Testis (tissue), 3 donors: ENCODE results near the gene IRGQ. TPM values are rescaled to one million over a fixed set of nuclear protein-coding genes. Genes with fewer than 3 reads are reported as not detected.
"Not testable (repeated sequence)": the region's sequence is repeated elsewhere in the genome, so short reads cannot be mapped to it uniquely, and the experiment has no call there.

ENCODE experiments used
- DNase-seq: peaks from one replicate; pipeline ENCODE4 v3.0.0-alpha.2; 2019
- H3K27ac ChIP-seq, 2 donors: fragments of 200-600 bp; sonication (generic); one replicate each; pipeline ENCODE4 v1.5.1; 2019
- H3K27me3 ChIP-seq: fragments of 200-600 bp; sonication (generic); one replicate; pipeline ENCODE4 v1.5.1; 2019
- H3K36me3 ChIP-seq: fragments of 200-600 bp; sonication (generic); one replicate; pipeline ENCODE4 v1.5.1; 2017; ENCODE audit warnings: low read depth; ENCODE audit errors: missing control alignments
- H3K4me1 ChIP-seq: fragments of 200-600 bp; sonication (generic); one replicate; pipeline ENCODE4 v1.5.1; 2019
- H3K4me3 ChIP-seq, 2 donors: fragments of 200-600 bp; sonication (generic); one replicate each; pipeline ENCODE4 v1.5.1; 2017 to 2019
- H3K9me3 ChIP-seq: fragments of 200-600 bp; sonication (generic); one replicate; pipeline ENCODE4 v1.5.1; 2017
- CTCF ChIP-seq, 3 experiments: fragments of 450-650 bp in 2 of 3; fragments of 200-600 bp in 1 of 3; sonication (generic) in 1 of 3; IDR thresholded peaks; one replicate each; pipeline ENCODE4 v1.5.1; 2016 to 2019; ENCODE audit warnings: antibody characterized with exemption in 3 of 3, mild to moderate bottlenecking in 2 of 3, moderate library complexity in 1 of 3
- POLR2A ChIP-seq: fragments of 450-650 bp; IDR thresholded peaks from one replicate; pipeline ENCODE4 v1.6.1; 2017; ENCODE audit warnings: antibody characterized with exemption, mild to moderate bottlenecking, moderate library complexity
- WGBS, 2 donors: methylation state at CpG; one replicate each; pipeline ENCODE4 v1.1.5; 2018; 5-methylcytosine and 5-hydroxymethylcytosine counted together
- intact Hi-C: fragments of 100-400 bp; cut with DNase I; formaldehyde crosslinking; loops from one replicate; pipeline ENCODE4 v1.15.1; 2023; ENCODE audit warnings: low total_unique reads
- polyA plus RNA-seq: library from polyadenylated mRNA; stranded (reverse); fragments of 350-450 nt; fragmentation: Illumina TruSeq; extraction: RNeasy Lipid Tissue Mini Kit (QIAGEN cat#74804); gene quantifications from one replicate; pipeline ENCODE4 v1.2.3, GENCODE V29; 2014; ENCODE audit warnings: low read depth, low replicate concordance; ENCODE audit not compliant: insufficient read depth
- total RNA-seq, 2 donors: library from RNA; depleted of rRNA; stranded (reverse); fragments of >200 nt; gene quantifications; one replicate each; pipeline ENCODE4 v1.2.3, GENCODE V29; 2016

The IRGQ gene
- total and polyA plus RNA-seq, 3 donors from 2014 or later = 6.0 to 29.0 (median 26.4) TPM

- no peak for TF ChIP-seq POLR2A
- no peak for TF ChIP-seq CTCF (IDR thresholded peaks at IDR 0.05)
- Histone ChIP-seq H3K4me3 (no peak overlapping the region), H3K36me3 (no peaks in the 10 kb centered on the region), H3K27me3 (no peaks in the 10 kb centered on the region), H3K27ac (no peak overlapping the region), H3K9me3 (no peaks in the 10 kb centered on the region), H3K4me1 (peaks cover 8% of the 10 kb centered on the region)
- DNase-seq = no peak
- intact Hi-C loops = no loop called here
- WGBS, 2 donors = 56 to 88% methylated on average over 7 to 14 of the region's 14 CpGs
These were observed 40.3 kb upstream of the IRGQ start for GRCh38 chr19:43636121-43636683.

DNA sequence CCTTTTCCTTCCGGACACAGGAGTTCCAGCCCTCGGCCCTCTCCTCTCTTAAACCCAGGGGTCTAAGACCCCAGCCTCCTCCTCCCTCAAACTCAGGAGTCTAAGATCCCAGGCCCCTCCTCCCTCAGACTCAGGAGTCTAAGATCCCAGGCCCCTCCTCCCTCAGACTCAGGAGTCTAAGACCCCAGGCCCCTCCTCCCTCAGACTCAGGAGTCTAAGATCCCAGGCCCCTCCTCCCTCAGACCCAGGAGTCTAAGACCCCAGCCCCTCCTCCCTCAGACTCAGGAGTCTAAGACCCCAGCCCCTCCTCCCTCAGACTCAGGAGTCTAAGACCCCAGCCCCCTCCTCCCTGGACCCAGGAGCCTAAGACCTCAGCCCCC is 39.6 kb upstream of the IRGQ start:
- H3K4me1 ChIP-seq, H3K27me3 ChIP-seq, H3K9me3 ChIP-seq, DNase-seq, intact Hi-C loops, H3K36me3 ChIP-seq, H3K27ac ChIP-seq: not testable (repeated sequence)
- 9 to 35% methylated on average over 2 of the region's 2 CpGs for WGBS, 2 donors
- H3K4me3 ChIP-seq = peak overlapping the region in 1 of 2 donors; percentile 36

DNA sequence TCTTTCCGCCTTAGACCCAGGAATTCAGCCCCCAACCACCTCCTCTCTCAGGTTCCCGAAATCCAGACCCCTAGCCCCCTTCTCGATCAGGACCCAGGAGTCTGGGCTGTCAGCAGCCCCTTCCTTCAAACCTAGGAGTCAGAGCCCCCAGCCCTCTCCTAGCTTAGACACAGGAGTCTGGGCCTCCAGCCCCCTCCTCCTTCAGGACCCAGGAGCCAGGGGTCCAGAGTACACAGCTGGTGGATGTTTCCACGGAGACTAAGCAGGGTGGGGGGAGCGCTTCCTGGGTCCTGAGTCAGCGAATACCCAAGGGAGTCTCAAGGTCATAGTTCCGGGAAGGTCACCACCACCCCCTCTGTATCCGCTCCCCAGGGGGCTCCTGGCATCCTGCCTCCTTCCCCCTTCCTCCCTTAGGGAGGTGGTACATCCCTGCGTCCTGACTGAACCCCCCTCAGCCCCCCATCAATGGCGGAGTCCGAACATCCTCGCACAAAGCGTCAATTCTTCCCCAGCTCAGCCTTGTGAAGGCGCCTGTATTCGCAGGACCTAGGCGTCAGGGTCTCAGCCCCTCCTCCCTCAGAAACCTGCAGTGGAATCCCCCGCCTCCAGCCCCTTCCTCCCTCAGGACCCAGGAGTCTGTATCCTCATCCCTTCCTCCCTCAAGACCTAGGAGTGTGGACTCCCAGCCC is 39.1 kb upstream of the IRGQ start:
- TF ChIP-seq POLR2A = no peak
- TF ChIP-seq CTCF (IDR thresholded peaks at IDR 0.05) = no peak
- peak overlapping the region in 1 of 2 donors; percentile 36 for H3K4me3 ChIP-seq
- no peaks in the 10 kb centered on the region for H3K27me3 ChIP-seq
- H3K4me1 ChIP-seq = peaks cover 5% of the 10 kb centered on the region
- H3K9me3 ChIP-seq = no peaks in the 10 kb centered on the region
- no peaks in the 10 kb centered on the region for H3K36me3 ChIP-seq
- DNase-seq = peak; percentile 36
- WGBS, 2 donors = 4 to 6% methylated on average over 15 to 17 of the region's 17 CpGs
- intact Hi-C loops = no loop called here
- no peak overlapping the region for H3K27ac ChIP-seq

GRCh38 chr19:43634506-43634871 is 38.6 kb upstream of the IRGQ start:
- Histone ChIP-seq H3K4me3 (no peak overlapping the region), H3K9me3 (no peaks in the 10 kb centered on the region), H3K36me3 (no peaks in the 10 kb centered on the region), H3K4me1 (peaks cover 5% of the 10 kb centered on the region), H3K27me3 (no peaks in the 10 kb centered on the region), H3K27ac (no peak overlapping the region)
- DNase-seq = no peak
- TF ChIP-seq CTCF (IDR thresholded peaks at IDR 0.05) = no peak
- TF ChIP-seq POLR2A = no peak
- 4 to 10% methylated on average over 4 to 5 of the region's 5 CpGs for WGBS, 2 donors
- intact Hi-C loops = no loop called here

- no peak for TF ChIP-seq POLR2A
- TF ChIP-seq CTCF (IDR thresholded peaks at IDR 0.05) = no peak
- Histone ChIP-seq H3K27ac (no peak overlapping the region), H3K27me3 (no peaks in the 10 kb centered on the region), H3K4me3 (no peak overlapping the region), H3K4me1 (peaks cover 5% of the 10 kb centered on the region), H3K9me3 (no peaks in the 10 kb centered on the region), H3K36me3 (no peaks in the 10 kb centered on the region)
- no peak for DNase-seq
- WGBS, 2 donors = 66 to 71% methylated on average over 3 to 5 of the region's 5 CpGs
- intact Hi-C loops = no loop called here
These were observed 38.1 kb upstream of the IRGQ start for GRCh38 chr19:43634068-43634467.
